ENCODE measurements around the gene CEP164. TPM values are rescaled to one million over a fixed set of nuclear protein-coding genes. Genes with fewer than 3 reads are reported as not detected.
A peak's percentile ranks its signal among the peaks of the same experiment; 100 is the strongest.

Gene CEP164
- total RNA-seq, 1 experiment from 2014 or later: 21.0 TPM

GRCh38 chr11:117376517-117376916 is 48.9 kb downstream of the CEP164 start (continued):
- TF ChIP-seq PRDM15 (CRISPR knock-in tag; IDR thresholded peaks at IDR 0.05) (no peak), IRF2 (CRISPR knock-in tag; IDR thresholded peaks at IDR 0.05; ENCODE audit: borderline replicate concordance, low read depth) (no peak), GRHL2 (CRISPR knock-in tag; IDR thresholded peaks at IDR 0.05; ENCODE audit: insufficient replicate concordance, severe bottlenecking) (no peak)

GRCh38 chr11:117378976-117379865 is 51.6 kb downstream of the CEP164 start:
- no peaks in the 10 kb centered on the region for H3K27me3 Mint-ChIP-seq (ENCODE audit: low read depth)
- H3K36me3 Mint-ChIP-seq: no peaks in the 10 kb centered on the region; the same call in 1 of the 2 replicates
- CTCF ChIA-PET: interaction anchor here (0.6 to 2.0 kb wide), 5 partner anchors 17 to 430 kb away, joined by 3 to 10 read pairs (median 4); no protein-coding TSS in a partner anchor
- TF ChIP-seq ARID4B (CRISPR knock-in tag; IDR thresholded peaks at IDR 0.05; ENCODE audit: borderline replicate concordance): no peak
- no peak for TF ChIP-seq CREM (CRISPR knock-in tag; IDR thresholded peaks at IDR 0.05)
- TF ChIP-seq ZNF219 (CRISPR knock-in tag; IDR thresholded peaks at IDR 0.05; ENCODE audit: borderline replicate concordance): no peak
- no peak for TF ChIP-seq PRRX2 (CRISPR knock-in tag; IDR thresholded peaks at IDR 0.05)
- no peak for TF ChIP-seq FOXP4 (CRISPR knock-in tag; IDR thresholded peaks at IDR 0.05)
- no peak for TF ChIP-seq TCF7 (CRISPR knock-in tag; IDR thresholded peaks at IDR 0.05; ENCODE audit: low read depth)
- no peak for TF ChIP-seq ZNF671 (CRISPR knock-in tag; IDR thresholded peaks at IDR 0.05)
- TF ChIP-seq ZNF281 (CRISPR knock-in tag; IDR thresholded peaks at IDR 0.05): no peak
- no peak for TF ChIP-seq NFATC4 (CRISPR knock-in tag; IDR thresholded peaks at IDR 0.05)
- TF ChIP-seq SMAD4 (CRISPR knock-in tag; IDR thresholded peaks at IDR 0.05): no peak
- TF ChIP-seq ZSCAN18 (CRISPR knock-in tag; IDR thresholded peaks at IDR 0.05): no peak
- H3K9me3 Mint-ChIP-seq: no peaks in the 10 kb centered on the region
- peaks cover 7% of the 10 kb centered on the region for H3K4me1 Mint-ChIP-seq
- POLR2A ChIA-PET: interaction anchor here (0.7 kb wide), 1 partner anchor 16 kb away, joined by 4 read pairs; no protein-coding TSS in a partner anchor
- H3K27ac Mint-ChIP-seq: peak overlapping the region; percentile 62; the same call in 1 of the 2 replicates
- DNase-seq (ENCODE audit: low spot score) (no peak), ATAC-seq (no peak)
- H3K4me3 Mint-ChIP-seq: no peak overlapping the region
